Epidermal melanocyte (primary cell): ENCODE data around the gene GALNS.
"Not testable (repeated sequence)": the region's sequence is repeated elsewhere in the genome, so short reads cannot be mapped to it uniquely, and the experiment has no call there.

Experiments used
- DNase-seq: peaks from one replicate; pipeline ENCODE4 v3.0.0; 2011; ENCODE audit warnings: low spot score; ENCODE audit not compliant: insufficient read length

GALNS gene

GRCh38 chr16:88856828-88857727 lies at the start of gene GALNS, which contains the start of gene TRAPPC2L:
Gene GALNS, minus strand, starts transcription at chr16:88856947. Its CDS starts 70 bp downstream, at chr16:88856877.
Gene TRAPPC2L, plus strand, starts transcription at chr16:88857127. Its CDS starts 24 bp downstream, at chr16:88857151.
- peak; percentile 99 for DNase-seq

GRCh38 chr16:88906020-88906419 lies 49.3 kb upstream of the GALNS start:
- DNase-seq: no peak

GRCh38 chr16:88905563-88905962 lies 48.8 kb upstream of the GALNS start:
- DNase-seq: no peak

- DNase-seq: no peak
These were observed 48.1 kb upstream of the GALNS start for GRCh38 chr16:88904676-88905365.

- DNase-seq: no peak
These were observed 46.5 kb upstream of the GALNS start for GRCh38 chr16:88903267-88903666.

- DNase-seq: no peak
These were observed 46.0 kb upstream of the GALNS start for GRCh38 chr16:88902744-88903143.

GRCh38 chr16:88901718-88902337 lies 45.1 kb upstream of the GALNS start:
- no peak for DNase-seq

- no peak for DNase-seq
These were observed 43.9 kb upstream of the GALNS start for GRCh38 chr16:88900662-88901052.

- DNase-seq: no peak
These were observed 43.3 kb upstream of the GALNS start for GRCh38 chr16:88899901-88900661.

GRCh38 chr16:88897696-88898425 lies 41.1 kb upstream of the GALNS start:
- DNase-seq: no peak

GRCh38 chr16:88896238-88897070 lies 39.7 kb upstream of the GALNS start:
- DNase-seq: no peak

- DNase-seq: no peak
These were observed 38.6 kb upstream of the GALNS start for GRCh38 chr16:88895335-88895734.

GRCh38 chr16:88894681-88895300 lies 38.0 kb upstream of the GALNS start:
- no peak for DNase-seq

- not testable (repeated sequence) for DNase-seq
These were observed 37.5 kb upstream of the GALNS start for GRCh38 chr16:88894266-88894665.

GRCh38 chr16:88893127-88893968 lies 36.6 kb upstream of the GALNS start:
- DNase-seq: no peak

GRCh38 chr16:88892065-88892464 lies 35.3 kb upstream of the GALNS start:
- DNase-seq: no peak

GRCh38 chr16:88891083-88891482 lies 34.3 kb upstream of the GALNS start:
- DNase-seq: no peak

- DNase-seq: not testable (repeated sequence)
These were observed 33.1 kb upstream of the GALNS start for GRCh38 chr16:88889702-88890352.
